ENCODE measurements around the gene PSMB5.

Gene PSMB5

GRCh38 chr14:23025151-23025814 lies 9.4 kb downstream of the PSMB5 start:
- Histone ChIP-seq H3K27ac (ENCODE audit: low read length, poor library complexity, severe bottlenecking) (peak overlapping the region; percentile 20), H2AFZ (ENCODE audit: low read depth, low read length) (no peak overlapping the region), H2BK15ac (ENCODE audit: low read depth, poor library complexity, severe bottlenecking) (no peak overlapping the region), H4K91ac (ENCODE audit: low read length) (no peak overlapping the region), H2BK120ac (ENCODE audit: low read depth, low read length) (no peak overlapping the region), H2AK5ac (ENCODE audit: low read length, severe bottlenecking) (no peak overlapping the region), H2BK5ac (ENCODE audit: low read depth, low read length, poor library complexity, severe bottlenecking) (no peak overlapping the region), H3K4ac (ENCODE audit: low read depth in 1 of 2, low read length in 2 of 2) (peak overlapping the region in 1 of 2 experiments; percentile 1), H3K23ac (ENCODE audit: low read length in 2 of 2) (no peak overlapping the region), H3K9me3 (ENCODE audit: control insufficient read depth, low read length) (no peaks in the 10 kb centered on the region), H3K36me3 (ENCODE audit: control insufficient read depth in 1 of 2, insufficient read depth in 2 of 2, low read depth in 1 of 2, low read length in 2 of 2) (peaks cover 16 to 37% of the 10 kb centered on the region in 2 experiments), H4K8ac (ENCODE audit: low read length) (peak overlapping the region; percentile 69), H3K4me1 (ENCODE audit: control insufficient read depth, insufficient read depth, low read depth, low read length) (peaks cover 11% of the 10 kb centered on the region), H3K18ac (ENCODE audit: low read depth in 1 of 2, low read length in 2 of 2) (peak overlapping the region in 1 of 2 experiments; percentile 45), H3K27me3 (ENCODE audit: control insufficient read depth in 1 of 2, insufficient read depth in 1 of 2, low read length in 2 of 2) (no peaks in the 10 kb centered on the region), H3K79me1 (replicated peaks; ENCODE audit: low read length, poor library complexity, severe bottlenecking) (peaks cover 4% of the 10 kb centered on the region), H2BK12ac (ENCODE audit: low read length in 2 of 2) (no peak overlapping the region), H3K14ac (ENCODE audit: low read length in 2 of 2) (no peak overlapping the region), H3K4me2 (ENCODE audit: low read length, poor library complexity, severe bottlenecking) (no peak overlapping the region), H3K9ac (ENCODE audit: low read length) (no peak overlapping the region), H3K4me3 (ENCODE audit: insufficient read depth in 1 of 2, low read depth in 1 of 2, low read length in 2 of 2) (no peak overlapping the region)
- DNase-seq: peak; percentile 21
- 40% methylated on average over 3 of the region's 4 CpGs for WGBS

GRCh38 chr14:23024612-23025075 lies 10.1 kb downstream of the PSMB5 start:
- peak overlapping the region; percentile 69 for H4K8ac ChIP-seq (ENCODE audit: low read length)
- no peaks in the 10 kb centered on the region for H3K9me3 ChIP-seq (ENCODE audit: control insufficient read depth, low read length)
- peaks cover 16 to 37% of the 10 kb centered on the region in 2 experiments for H3K36me3 ChIP-seq (ENCODE audit: control insufficient read depth in 1 of 2, insufficient read depth in 2 of 2, low read depth in 1 of 2, low read length in 2 of 2)
- peak overlapping the region; percentile 65 for H2BK120ac ChIP-seq (ENCODE audit: low read depth, low read length)
- H3K14ac ChIP-seq (ENCODE audit: low read length in 2 of 2): no peak overlapping the region
- DNase-seq: no peak
- peaks cover 11% of the 10 kb centered on the region for H3K4me1 ChIP-seq (ENCODE audit: control insufficient read depth, insufficient read depth, low read depth, low read length)
- no peak overlapping the region for H2AFZ ChIP-seq (ENCODE audit: low read depth, low read length)
- H2BK15ac ChIP-seq (ENCODE audit: low read depth, poor library complexity, severe bottlenecking): peak overlapping the region; percentile 15
- H4K91ac ChIP-seq (ENCODE audit: low read length): peak overlapping the region; percentile 28
- H2BK5ac ChIP-seq (ENCODE audit: low read depth, low read length, poor library complexity, severe bottlenecking): no peak overlapping the region
- H3K27ac ChIP-seq (ENCODE audit: low read length, poor library complexity, severe bottlenecking): no peak overlapping the region
- H3K79me1 ChIP-seq (replicated peaks; ENCODE audit: low read length, poor library complexity, severe bottlenecking): peaks cover 4% of the 10 kb centered on the region
- H3K4me3 ChIP-seq (ENCODE audit: insufficient read depth in 1 of 2, low read depth in 1 of 2, low read length in 2 of 2): no peak overlapping the region
- H3K4ac ChIP-seq (ENCODE audit: low read depth in 1 of 2, low read length in 2 of 2): no peak overlapping the region
- H3K18ac ChIP-seq (ENCODE audit: low read depth in 1 of 2, low read length in 2 of 2): peak overlapping the region in 1 of 2 experiments; percentile 45
- no peak overlapping the region for H3K23ac ChIP-seq (ENCODE audit: low read length in 2 of 2)
- H2AK5ac ChIP-seq (ENCODE audit: low read length, severe bottlenecking): peak overlapping the region; percentile 81
- no peak overlapping the region for H3K4me2 ChIP-seq (ENCODE audit: low read length, poor library complexity, severe bottlenecking)
- no peak overlapping the region for H3K9ac ChIP-seq (ENCODE audit: low read length)
- no peak overlapping the region for H2BK12ac ChIP-seq (ENCODE audit: low read length in 2 of 2)
- no peaks in the 10 kb centered on the region for H3K27me3 ChIP-seq (ENCODE audit: control insufficient read depth in 1 of 2, insufficient read depth in 1 of 2, low read length in 2 of 2)
- WGBS: 56% methylated on average over 4 of the region's 7 CpGs

GRCh38 chr14:23023795-23024152 lies 10.9 kb downstream of the PSMB5 start:
- Histone ChIP-seq H3K18ac (ENCODE audit: low read depth in 1 of 2, low read length in 2 of 2) (no peak overlapping the region), H3K36me3 (ENCODE audit: control insufficient read depth in 1 of 2, insufficient read depth in 2 of 2, low read depth in 1 of 2, low read length in 2 of 2) (peaks cover 13 to 29% of the 10 kb centered on the region in 2 experiments), H3K9ac (ENCODE audit: low read length) (no peak overlapping the region), H2AFZ (ENCODE audit: low read depth, low read length) (no peak overlapping the region), H3K14ac (ENCODE audit: low read length in 2 of 2) (no peak overlapping the region), H2BK12ac (ENCODE audit: low read length in 2 of 2) (no peak overlapping the region), H3K9me3 (ENCODE audit: control insufficient read depth, low read length) (no peaks in the 10 kb centered on the region), H3K23ac (ENCODE audit: low read length in 2 of 2) (no peak overlapping the region), H3K4ac (ENCODE audit: low read depth in 1 of 2, low read length in 2 of 2) (no peak overlapping the region), H2AK5ac (ENCODE audit: low read length, severe bottlenecking) (no peak overlapping the region), H3K79me1 (replicated peaks; ENCODE audit: low read length, poor library complexity, severe bottlenecking) (peaks cover 2% of the 10 kb centered on the region), H3K4me2 (ENCODE audit: low read length, poor library complexity, severe bottlenecking) (no peak overlapping the region), H3K27ac (ENCODE audit: low read length, poor library complexity, severe bottlenecking) (no peak overlapping the region), H2BK15ac (ENCODE audit: low read depth, poor library complexity, severe bottlenecking) (no peak overlapping the region), H4K8ac (ENCODE audit: low read length) (no peak overlapping the region), H2BK5ac (ENCODE audit: low read depth, low read length, poor library complexity, severe bottlenecking) (no peak overlapping the region), H3K4me3 (ENCODE audit: insufficient read depth in 1 of 2, low read depth in 1 of 2, low read length in 2 of 2) (no peak overlapping the region), H2BK120ac (ENCODE audit: low read depth, low read length) (no peak overlapping the region), H4K91ac (ENCODE audit: low read length) (no peak overlapping the region), H3K4me1 (ENCODE audit: control insufficient read depth, insufficient read depth, low read depth, low read length) (peaks cover 11% of the 10 kb centered on the region), H3K27me3 (ENCODE audit: control insufficient read depth in 1 of 2, insufficient read depth in 1 of 2, low read length in 2 of 2) (no peaks in the 10 kb centered on the region)
- 92% methylated on average over 2 of the region's 2 CpGs for WGBS
- no peak for DNase-seq

GRCh38 chr14:23023022-23023794 lies 11.5 kb downstream of the PSMB5 start:
- Histone ChIP-seq H3K14ac (ENCODE audit: low read length in 2 of 2) (no peak overlapping the region), H2BK5ac (ENCODE audit: low read depth, low read length, poor library complexity, severe bottlenecking) (no peak overlapping the region), H3K4me3 (ENCODE audit: insufficient read depth in 1 of 2, low read depth in 1 of 2, low read length in 2 of 2) (no peak overlapping the region), H3K4ac (ENCODE audit: low read depth in 1 of 2, low read length in 2 of 2) (no peak overlapping the region), H3K27me3 (ENCODE audit: control insufficient read depth in 1 of 2, insufficient read depth in 1 of 2, low read length in 2 of 2) (no peaks in the 10 kb centered on the region), H3K27ac (ENCODE audit: low read length, poor library complexity, severe bottlenecking) (no peak overlapping the region), H3K4me1 (ENCODE audit: control insufficient read depth, insufficient read depth, low read depth, low read length) (peaks cover 11% of the 10 kb centered on the region), H3K23ac (ENCODE audit: low read length in 2 of 2) (no peak overlapping the region), H3K9me3 (ENCODE audit: control insufficient read depth, low read length) (no peaks in the 10 kb centered on the region), H3K79me1 (replicated peaks; ENCODE audit: low read length, poor library complexity, severe bottlenecking) (peaks cover 2% of the 10 kb centered on the region), H3K18ac (ENCODE audit: low read depth in 1 of 2, low read length in 2 of 2) (no peak overlapping the region), H2BK15ac (ENCODE audit: low read depth, poor library complexity, severe bottlenecking) (no peak overlapping the region), H4K91ac (ENCODE audit: low read length) (no peak overlapping the region), H3K36me3 (ENCODE audit: control insufficient read depth in 1 of 2, insufficient read depth in 2 of 2, low read depth in 1 of 2, low read length in 2 of 2) (peaks cover 13 to 24% of the 10 kb centered on the region in 2 experiments), H4K8ac (ENCODE audit: low read length) (no peak overlapping the region), H2AFZ (ENCODE audit: low read depth, low read length) (no peak overlapping the region), H2BK12ac (ENCODE audit: low read length in 2 of 2) (no peak overlapping the region), H2BK120ac (ENCODE audit: low read depth, low read length) (no peak overlapping the region), H3K9ac (ENCODE audit: low read length) (no peak overlapping the region), H3K4me2 (ENCODE audit: low read length, poor library complexity, severe bottlenecking) (no peak overlapping the region), H2AK5ac (ENCODE audit: low read length, severe bottlenecking) (no peak overlapping the region)
- DNase-seq: no peak
- 87% methylated on average over 8 of the region's 8 CpGs for WGBS

All from mesenchymal stem cell (in vitro differentiated cells and primary cell).